HG03280 (cell line): ENCODE results near the gene RGS9.
"Not testable (repeated sequence)": the region's sequence is repeated elsewhere in the genome, so short reads cannot be mapped to it uniquely, and the experiment has no call there.

Experiments used
- ATAC-seq: cut with Tn5 transposase; IDR thresholded peaks from one replicate; pipeline ENCODE4 v1.9.1; 2021; ENCODE audit warnings: mild to moderate bottlenecking, moderate library complexity; ENCODE audit not compliant: unreplicated experiment

Gene RGS9

DNA sequence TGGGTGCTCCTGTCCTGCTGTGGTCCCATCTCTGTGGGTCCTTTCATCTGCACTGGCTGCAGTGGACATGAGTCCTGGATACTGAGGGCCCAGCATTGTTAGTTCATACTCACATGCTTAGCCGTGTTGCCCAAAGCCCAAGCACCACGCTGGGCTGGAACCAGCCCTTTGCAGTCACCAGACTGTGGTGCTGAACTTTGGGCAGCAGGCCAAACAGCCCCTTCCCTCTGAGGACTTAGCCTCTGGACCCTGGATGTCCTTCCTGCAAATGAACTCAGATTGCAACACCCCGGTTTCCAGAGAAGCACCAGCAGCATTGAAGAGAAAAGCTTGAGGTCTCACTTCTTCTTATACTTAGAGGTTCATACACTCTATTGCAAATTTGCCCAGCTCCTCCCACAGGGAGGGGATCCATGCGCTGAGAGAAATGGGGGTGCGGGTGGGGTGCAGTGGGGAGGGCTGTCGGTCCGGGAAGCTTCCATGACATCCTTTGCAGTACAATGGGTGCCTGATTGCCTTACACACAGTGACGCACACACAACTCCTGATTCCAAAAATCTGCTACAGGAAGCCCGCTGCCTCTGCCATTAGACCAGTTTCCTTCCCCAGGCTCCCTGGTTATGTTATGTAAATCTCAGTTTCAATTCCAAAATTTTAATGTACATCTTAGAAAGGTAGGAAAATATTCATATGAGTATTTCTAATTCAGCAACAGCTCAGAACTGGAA is 65.8 kb downstream of the RGS9 start:
- no peak for ATAC-seq

DNA sequence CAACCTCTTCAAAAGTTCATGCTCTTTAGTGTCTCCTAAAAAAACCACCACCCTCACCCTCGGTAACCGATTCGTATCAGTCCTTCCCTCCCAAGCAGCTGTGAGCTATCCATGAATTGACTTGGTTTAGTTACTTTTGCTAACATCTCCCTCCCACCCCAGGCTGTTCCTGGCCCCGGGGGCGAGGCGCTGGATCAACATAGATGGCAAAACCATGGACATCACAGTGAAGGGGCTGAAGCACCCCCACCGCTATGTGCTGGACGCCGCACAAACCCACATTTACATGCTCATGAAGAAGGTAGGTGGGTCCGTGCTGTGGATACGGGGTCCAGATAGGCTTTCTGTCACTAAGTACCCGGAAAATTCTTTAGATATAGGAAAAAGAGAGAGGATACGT is 66.8 kb downstream of the RGS9 start:
- ATAC-seq, result no peak

DNA sequence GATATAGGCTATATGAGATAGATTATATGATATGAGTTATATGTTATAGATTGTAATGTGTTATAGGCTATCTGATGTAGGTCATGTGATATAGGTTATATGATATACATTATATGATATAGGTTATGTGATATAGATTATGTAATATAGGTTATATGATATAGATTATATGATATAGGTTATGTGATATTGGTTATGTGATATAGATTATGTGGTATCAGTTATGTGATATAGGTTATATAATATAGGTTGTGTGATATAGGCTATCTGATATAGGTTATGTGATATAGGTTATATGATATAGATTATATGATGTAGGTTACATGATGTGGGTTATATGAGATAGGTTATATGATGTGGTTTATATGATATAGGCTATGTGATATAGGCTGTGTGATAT is 68.5 kb downstream of the RGS9 start:
- ATAC-seq, result no peak

DNA sequence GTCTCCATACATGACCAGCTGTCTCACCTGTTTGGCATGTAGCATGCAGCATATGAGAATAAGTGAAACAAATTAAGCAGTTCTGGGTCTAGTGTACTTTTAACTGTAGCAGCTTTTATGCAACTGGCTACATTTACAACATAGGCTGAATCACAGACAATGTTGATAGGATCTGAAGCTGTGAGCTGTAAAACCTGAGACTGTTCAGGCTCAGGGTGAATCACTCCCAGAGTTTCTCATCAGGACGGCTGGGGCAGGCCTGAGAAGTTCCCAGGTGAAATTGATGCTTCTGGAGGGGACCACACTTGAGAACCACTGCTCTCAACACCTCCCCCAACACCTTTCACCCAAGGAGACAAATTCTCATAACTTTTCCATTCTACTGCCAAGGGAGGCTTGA is 70.3 kb downstream of the RGS9 start:
- not testable (repeated sequence) for ATAC-seq

DNA sequence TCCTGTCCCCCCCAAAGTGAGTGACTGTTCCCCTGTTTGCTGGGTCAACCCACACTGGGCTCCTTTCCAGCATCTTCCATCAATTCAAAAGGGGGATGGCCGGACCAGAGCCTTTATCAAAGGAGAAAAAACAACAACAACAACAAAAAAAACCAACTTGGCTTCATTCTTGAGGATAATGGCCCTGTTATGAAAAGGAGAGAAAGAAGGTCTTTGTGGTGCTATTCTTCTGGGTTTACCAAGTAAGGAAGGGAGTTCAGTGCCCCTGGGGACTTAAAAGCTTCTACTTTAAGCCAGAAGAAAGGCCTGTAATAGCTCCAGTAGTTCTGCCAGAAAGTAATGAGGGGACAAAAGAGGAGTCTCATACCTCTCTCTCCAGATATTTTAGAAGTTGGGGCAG is 71.5 kb downstream of the RGS9 start:
- ATAC-seq, result no peak

DNA sequence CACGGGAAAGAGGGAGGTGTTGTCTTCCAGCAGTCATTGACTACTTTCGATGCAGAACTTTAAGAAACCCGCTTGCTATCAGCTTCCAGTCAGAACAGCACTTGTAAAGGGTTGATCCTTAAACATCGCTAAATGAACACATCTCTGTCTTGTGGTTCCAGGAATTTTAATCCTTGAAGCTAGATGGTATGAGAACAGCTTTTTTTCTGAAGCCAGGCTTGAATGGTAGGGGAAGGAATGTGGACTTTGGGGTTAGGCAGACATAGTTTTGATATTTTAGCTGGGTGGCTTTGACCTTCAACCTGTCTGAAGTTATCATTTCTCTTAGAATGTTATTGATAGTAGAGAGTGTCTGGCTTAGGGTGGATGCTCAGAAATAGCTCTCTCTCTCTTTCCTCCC is 81.1 kb downstream of the RGS9 start:
- no peak for ATAC-seq

DNA sequence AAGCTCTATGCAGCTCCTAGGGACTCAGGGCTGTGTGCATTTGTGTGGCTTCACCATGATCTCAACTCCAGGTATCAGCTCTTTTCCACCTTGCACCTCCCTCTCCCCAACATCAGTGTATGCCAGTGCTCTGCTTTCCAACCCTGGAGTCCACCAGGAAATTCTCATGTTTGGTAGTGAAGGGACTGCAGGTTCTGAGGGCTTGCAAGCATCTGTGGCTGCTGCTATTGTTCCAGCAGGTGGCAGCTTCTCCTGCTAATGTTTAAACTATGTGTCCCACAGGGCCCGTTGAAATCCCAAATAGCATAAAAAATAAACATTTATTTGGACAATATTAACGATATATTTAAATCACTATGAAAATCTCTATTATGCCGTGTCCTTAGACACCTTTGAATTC is 82.0 kb downstream of the RGS9 start:
- no peak for ATAC-seq

DNA sequence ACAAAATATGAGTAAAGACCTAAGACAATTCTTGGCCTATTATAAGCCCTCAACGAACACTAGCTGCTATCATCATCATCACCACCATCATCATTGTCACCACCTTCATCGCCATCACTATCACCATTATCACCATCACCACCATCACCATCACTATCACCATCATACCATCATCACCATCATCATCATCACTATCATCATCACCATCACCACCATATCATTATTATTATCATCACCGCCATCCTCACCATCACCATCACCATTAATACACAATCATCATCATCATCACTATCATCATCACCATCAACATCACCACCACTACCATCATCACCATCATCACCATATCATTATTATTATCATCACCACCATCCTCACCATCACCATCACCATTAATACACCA is 82.5 kb downstream of the RGS9 start:
- no peak for ATAC-seq

DNA sequence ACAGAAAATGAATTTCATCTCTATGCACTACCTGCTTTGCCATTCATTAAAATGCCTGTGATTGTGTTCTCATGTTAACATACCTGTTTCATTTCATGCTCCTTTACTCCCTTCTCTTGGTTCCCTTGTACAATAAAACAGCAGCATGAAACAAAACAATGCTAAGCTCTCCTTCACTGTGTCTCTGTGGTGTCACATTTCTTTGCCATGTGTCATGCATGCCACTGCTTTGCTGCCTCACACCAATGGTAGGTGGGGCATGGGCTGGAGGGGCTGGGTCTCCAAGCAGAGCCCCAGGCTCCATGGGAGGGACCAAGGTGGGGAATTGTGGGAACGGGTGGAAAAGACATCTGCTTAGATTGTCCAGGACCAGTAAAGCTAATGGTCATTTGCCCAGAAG is 83.6 kb downstream of the RGS9 start:
- ATAC-seq, result no peak

DNA sequence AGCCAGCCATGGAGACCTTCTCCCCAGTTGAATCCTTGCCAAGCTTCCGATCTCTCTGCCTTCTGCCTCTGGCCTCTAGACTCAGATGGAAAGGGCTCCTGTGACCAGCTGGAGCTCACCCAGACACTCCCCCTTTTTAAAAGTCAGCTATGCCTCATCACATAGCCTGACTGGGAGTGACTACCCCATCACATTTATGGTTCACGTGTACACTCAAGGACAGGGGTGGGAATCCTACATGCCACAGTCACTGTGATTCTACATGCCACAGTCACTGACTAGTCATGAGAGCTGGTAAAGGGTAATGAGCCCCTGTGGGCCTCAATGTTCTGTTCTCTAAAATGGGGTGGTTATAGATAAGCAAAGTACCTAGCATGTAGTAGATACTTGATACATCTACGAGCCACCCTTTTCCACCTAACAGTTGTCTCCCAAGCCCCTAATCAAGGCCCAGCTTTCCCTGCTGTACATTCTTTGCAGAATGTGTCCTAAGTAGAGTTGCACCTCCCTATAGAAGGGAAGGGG is 85.1 kb downstream of the RGS9 start:
- no peak for ATAC-seq

DNA sequence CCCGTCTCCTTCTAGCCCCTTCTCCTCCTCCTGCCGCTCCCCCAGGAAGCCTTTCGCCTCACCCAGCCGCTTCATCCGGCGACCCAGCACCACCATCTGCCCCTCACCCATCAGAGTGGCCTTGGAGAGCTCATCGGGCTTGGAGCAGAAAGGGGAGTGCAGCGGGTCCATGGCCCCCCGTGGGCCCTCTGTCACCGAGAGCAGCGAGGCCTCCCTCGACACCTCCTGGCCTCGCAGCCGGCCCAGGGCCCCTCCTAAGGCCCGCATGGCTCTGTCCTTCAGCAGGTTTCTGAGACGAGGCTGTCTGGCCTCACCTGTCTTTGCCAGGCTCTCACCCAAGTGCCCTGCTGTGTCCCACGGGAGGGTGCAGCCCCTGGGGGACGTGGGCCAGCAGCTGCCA is 87.9 kb downstream of the RGS9 start:
- no peak for ATAC-seq

DNA sequence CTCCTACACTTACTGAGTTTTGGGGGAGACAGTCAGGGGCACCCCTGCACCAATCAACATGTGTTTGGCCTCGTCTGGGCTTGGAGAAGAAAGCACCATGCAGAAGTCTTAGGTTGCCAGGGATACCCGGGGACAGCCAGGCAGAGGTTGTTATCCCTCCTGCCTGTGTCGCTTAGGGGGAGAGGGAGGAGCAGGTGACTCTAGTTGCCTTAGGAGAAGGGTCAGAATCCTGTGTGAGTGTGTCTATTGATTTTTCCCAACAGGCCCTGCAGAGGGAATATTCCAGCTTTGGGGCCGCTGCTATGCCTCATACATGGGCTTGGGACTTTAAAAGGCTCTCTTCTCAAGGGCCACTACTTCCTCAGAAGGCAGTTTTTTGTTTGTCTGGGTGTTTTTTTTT is 89.1 kb downstream of the RGS9 start:
- no peak for ATAC-seq

DNA sequence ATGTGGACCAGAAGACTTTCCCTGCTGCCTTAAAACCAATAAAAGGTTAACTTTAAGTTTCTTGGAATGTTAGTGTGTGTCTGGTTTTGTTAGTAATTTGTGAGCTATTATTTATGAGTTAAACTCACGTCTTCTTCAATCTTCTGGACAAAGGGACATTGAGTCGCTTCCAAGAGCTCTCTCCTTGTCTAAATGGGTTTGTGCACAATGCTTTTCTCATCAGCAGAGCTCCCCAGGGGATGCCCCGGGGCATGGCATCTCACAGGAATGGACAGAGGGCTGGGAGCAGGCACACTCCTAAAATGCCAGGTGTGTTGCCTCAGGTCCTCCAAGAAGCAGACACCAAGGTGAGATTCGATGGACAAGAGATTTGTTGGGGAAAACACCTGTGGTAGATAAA is 90.5 kb downstream of the RGS9 start:
- no peak for ATAC-seq

DNA sequence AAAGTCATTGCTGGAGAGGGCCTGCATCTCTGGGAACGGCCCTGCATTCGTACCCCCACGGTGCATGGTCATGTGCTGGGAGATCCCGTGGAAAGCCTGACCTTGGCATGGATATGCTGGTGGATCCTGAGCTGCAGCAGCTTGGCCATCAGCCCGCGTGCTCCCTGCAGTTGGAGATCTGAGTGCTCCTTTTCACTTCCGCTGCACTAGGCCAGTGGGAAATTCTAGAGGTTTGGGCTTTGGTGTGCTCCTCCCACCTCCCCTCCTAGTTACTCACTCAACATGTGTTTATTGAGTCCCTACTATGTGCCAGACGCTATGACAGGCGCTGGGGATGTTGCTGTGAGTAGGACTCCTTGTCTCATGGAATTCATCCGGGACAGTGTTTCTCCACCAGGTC is 91.1 kb downstream of the RGS9 start:
- ATAC-seq, result no peak

DNA sequence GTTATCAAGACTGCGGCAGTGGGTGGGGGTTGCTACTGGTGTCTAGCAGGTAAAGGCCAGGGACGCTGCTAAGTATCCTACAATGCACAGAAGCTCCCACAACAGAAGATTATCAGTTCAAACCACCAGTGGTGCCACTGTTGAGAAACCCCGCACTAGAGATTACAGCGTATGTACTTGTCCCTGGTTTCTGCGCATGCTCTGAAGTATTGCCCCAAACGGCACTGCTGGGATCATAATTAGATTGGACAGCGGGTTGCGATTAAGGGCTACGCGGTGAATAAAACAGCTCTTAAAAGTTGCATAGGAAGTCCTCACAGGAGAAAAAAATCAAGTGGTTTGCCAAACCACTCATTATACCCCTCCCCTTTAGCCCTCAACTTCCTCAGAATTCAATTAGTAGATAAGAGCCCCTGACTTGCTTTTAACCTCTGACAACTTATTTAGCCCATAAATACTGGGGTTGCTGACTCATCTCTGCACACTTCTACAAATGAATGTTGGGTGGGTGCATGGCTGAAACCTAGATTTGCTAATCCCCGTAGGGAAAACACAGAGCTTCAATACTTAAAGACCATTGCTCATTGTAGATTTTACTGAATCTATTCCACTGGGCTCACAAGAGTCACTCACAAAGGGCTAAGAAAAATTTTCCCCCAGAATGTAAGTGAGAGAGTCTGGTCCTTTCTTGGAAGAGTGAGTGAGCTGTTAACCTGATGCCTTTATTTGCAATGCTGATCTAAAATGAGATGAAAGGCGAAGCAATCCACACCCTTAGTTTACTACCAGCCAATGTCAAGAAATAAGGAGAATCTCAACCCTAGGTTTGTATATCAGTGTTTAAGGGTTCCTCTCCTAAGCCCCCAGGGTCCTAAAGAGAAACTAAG is 91.8 kb downstream of the RGS9 start:
- ATAC-seq, result peak; percentile 54

DNA sequence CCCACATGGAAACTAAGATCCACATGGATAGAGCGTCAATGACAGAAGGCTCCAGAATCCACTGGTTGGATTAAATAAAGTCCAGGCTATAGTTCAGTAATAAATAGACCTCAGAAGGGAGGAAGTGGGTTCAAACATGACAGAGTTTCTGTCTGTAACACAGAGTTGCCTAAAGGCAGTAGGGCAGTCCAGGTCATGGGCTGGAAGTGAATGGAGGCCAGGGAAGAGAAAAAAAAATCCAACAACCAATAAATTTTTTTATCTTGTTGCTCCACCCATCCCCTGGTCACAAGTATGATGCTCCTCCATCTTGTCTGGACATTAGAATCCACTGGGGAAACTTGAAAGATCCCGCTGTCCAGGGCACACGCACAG is 92.4 kb downstream of the RGS9 start:
- no peak for ATAC-seq

DNA sequence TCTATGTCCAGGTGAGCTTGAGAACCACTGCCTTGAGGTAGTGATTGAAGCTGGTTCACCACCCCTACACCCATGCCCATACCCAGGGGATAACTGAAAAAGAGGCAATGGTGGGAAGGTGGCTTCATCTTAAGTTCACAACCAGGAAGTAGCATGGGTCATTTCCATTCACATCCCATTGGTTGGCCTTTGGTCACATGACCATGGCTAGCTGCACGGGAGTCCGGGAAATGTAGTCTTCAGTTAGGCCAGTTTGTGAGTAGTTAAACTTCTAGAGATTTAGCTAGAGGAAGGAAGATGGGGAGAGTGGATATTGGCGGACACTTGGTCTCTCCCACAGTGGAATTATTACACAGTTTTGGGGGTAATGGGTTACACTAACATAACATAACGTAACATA is 92.9 kb downstream of the RGS9 start:
- ATAC-seq, result no peak

DNA sequence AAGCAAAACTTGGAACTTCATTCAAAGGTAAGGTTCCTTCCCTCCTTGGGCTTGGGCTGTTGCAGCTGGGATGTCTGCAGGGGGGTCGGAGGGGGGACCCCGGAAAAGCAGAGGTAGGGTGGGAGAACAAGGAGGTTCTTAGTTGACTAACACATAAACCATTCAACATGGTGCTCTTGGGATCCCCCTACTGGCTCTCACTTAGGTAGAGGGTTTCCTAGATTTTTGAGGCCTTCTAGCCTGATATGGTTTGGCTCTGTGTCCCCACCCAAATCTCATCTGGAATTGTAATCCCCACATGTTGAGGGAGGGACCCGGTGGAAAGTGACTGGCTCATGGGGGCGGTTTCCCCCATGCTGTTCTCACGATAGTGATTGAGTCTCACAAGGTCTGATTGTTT is 93.9 kb downstream of the RGS9 start:
- no peak for ATAC-seq

DNA sequence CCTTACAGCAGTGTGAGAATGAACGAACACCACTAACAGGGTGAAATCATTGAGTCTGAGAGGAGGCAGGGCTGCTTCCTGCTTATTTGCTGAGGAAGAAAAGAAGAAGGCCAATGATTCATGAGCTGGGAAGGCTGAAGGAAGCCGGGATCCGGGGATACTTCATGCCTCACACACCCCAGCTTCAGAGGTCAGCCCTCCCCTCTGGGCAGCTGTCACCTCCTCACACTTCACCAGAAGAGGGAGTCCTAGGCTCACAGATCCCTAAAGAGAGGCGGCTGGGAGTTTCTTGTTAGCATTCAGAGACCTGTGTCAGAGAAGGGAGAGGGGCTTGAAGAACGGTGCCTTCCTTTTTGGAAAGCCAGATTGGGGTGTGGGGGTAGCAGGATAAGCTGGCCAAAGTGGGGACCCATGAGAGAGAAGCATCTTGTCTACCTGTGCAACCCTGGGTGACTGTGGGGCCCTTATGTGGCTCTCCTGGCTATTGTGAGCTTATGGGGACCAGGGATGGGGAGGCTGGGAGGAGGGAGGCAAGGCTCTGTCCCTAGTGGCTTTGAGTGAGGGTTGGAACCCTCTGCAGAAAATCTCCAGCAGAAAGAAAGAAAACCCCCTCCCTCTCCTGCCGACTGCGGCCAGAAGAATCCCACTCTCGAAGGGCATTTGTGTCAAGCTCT is 94.6 kb downstream of the RGS9 start:
- no peak for ATAC-seq

DNA sequence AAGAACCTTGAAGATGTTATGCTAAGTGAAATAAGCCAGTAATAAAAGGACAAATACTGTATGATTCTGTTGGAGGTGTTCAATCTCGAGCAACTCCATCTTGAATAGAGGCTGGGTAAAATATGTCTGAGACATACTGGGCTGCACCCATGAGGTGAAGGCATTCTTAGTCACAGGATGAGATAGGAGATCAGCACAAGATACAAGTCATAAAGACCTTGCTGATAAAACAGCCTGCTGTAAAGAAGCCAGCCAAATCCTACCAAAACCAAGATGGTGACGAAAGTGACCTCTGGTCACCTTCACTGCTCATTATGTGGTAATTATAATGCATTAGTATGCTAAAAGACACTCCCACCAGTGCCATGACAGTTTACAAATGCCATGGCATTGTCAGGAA is 98.1 kb downstream of the RGS9 start:
- ATAC-seq, result no peak

DNA sequence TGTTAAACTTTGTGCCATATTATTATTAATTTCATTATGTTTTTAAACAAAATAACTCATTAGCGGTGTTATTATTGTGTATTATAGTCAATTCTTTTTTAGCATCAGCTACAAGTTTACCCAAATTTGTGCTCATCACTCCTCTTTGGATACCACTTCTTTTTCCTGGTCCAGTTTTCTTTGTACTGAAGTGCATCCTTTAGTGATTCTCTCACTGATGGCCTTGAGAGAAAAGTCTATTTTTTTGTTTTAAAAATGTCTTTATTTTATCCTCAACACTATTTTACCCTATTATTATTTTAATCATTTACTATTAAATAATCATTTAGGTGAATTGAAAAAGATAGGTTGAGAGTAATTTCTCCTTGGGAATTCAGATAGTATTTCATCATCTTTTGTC is 99.2 kb downstream of the RGS9 start:
- ATAC-seq, result no peak
